Activated gamma-delta T cell treated with anti-CD3 and anti-CD28 coated beads, Interleukin-2, amount 50 U/mL, for 16 hours (primary cell): ENCODE measurements around the gene CDKN2B-AS1.

Source experiments
- DNase-seq: peaks from one replicate; pipeline ENCODE4 v3.0.0-alpha.2; 2020; ENCODE audit warnings: low read depth

The CDKN2B-AS1 gene

GRCh38 chr9:22157276-22157675 is 162.7 kb downstream of the CDKN2B-AS1 start:
- DNase-seq: no peak

- no peak for DNase-seq
These were observed 163.2 kb downstream of the CDKN2B-AS1 start for GRCh38 chr9:22157828-22158227.

GRCh38 chr9:22158271-22158670 is 163.7 kb downstream of the CDKN2B-AS1 start:
- DNase-seq: no peak

GRCh38 chr9:22158927-22159346 is 164.3 kb downstream of the CDKN2B-AS1 start:
- DNase-seq: no peak

- DNase-seq: no peak
These were observed 165.0 kb downstream of the CDKN2B-AS1 start for GRCh38 chr9:22159586-22159985.

GRCh38 chr9:22160221-22160620 is 165.6 kb downstream of the CDKN2B-AS1 start:
- no peak for DNase-seq

GRCh38 chr9:22165144-22165543 is 170.6 kb downstream of the CDKN2B-AS1 start:
- no peak for DNase-seq

GRCh38 chr9:22169243-22169642 is 174.7 kb downstream of the CDKN2B-AS1 start:
- DNase-seq: no peak

GRCh38 chr9:22169727-22170503 is 175.3 kb downstream of the CDKN2B-AS1 start:
- no peak for DNase-seq
